GM19025 (cell line): ENCODE results near the gene CSMD2.
"Not testable (repeated sequence)": the region's sequence is repeated elsewhere in the genome, so short reads cannot be mapped to it uniquely, and the experiment has no call there.

ENCODE experiments used
- ATAC-seq: cut with Tn5 transposase; IDR thresholded peaks from one replicate; pipeline ENCODE4 v1.9.1; 2021; ENCODE audit warnings: mild to moderate bottlenecking, low read depth, moderate library complexity; ENCODE audit not compliant: unreplicated experiment

The CSMD2 gene

GRCh38 chr1:34164771-34165391, at the start of gene CSMD2:
Gene CSMD2 (minus strand): TSS chr1:34165230. CDS start chr1:34165097, 133 bp downstream.
- ATAC-seq: no peak

- ATAC-seq: no peak
Observed at GRCh38 chr1:34213956-34214355, 48.9 kb upstream of the CSMD2 start.

GRCh38 chr1:34212673-34213072, 47.6 kb upstream of the CSMD2 start:
- no peak for ATAC-seq

- ATAC-seq: no peak
Observed at GRCh38 chr1:34199927-34200326, 34.9 kb upstream of the CSMD2 start.

- ATAC-seq: no peak
Observed at GRCh38 chr1:34192621-34193020, 27.6 kb upstream of the CSMD2 start.

GRCh38 chr1:34190692-34191091, 25.7 kb upstream of the CSMD2 start:
- ATAC-seq: no peak

- ATAC-seq: no peak
Observed at GRCh38 chr1:34188985-34189384, 24.0 kb upstream of the CSMD2 start.

GRCh38 chr1:34188418-34188817, 23.4 kb upstream of the CSMD2 start:
- ATAC-seq: no peak

- no peak for ATAC-seq
Observed at GRCh38 chr1:34186741-34187494, 21.9 kb upstream of the CSMD2 start.

GRCh38 chr1:34183381-34183780, 18.4 kb upstream of the CSMD2 start:
- ATAC-seq: not testable (repeated sequence)

GRCh38 chr1:34178072-34178471, 13.0 kb upstream of the CSMD2 start:
- ATAC-seq: no peak

- no peak for ATAC-seq
Observed at GRCh38 chr1:34176830-34177603, 12.0 kb upstream of the CSMD2 start, which contains the start of gene C1orf94. Gene C1orf94 (plus strand): TSS chr1:34176907. CDS start chr1:34177790, 883 bp downstream.

GRCh38 chr1:34175744-34176143, 10.7 kb upstream of the CSMD2 start:
- ATAC-seq: no peak

GRCh38 chr1:34167389-34167788, 2.4 kb upstream of the CSMD2 start:
- ATAC-seq: no peak

GRCh38 chr1:34166625-34167361, 1.8 kb upstream of the CSMD2 start:
- no peak for ATAC-seq

- ATAC-seq: no peak
Observed at GRCh38 chr1:34166191-34166624, 1.2 kb upstream of the CSMD2 start.

GRCh38 chr1:34165422-34165921, 442 bp upstream of the CSMD2 start:
- ATAC-seq: no peak

GRCh38 chr1:34163792-34164731, 968 bp downstream of the CSMD2 start:
- no peak for ATAC-seq
